ENCODE results near the gene HERPUD1.

DNA sequence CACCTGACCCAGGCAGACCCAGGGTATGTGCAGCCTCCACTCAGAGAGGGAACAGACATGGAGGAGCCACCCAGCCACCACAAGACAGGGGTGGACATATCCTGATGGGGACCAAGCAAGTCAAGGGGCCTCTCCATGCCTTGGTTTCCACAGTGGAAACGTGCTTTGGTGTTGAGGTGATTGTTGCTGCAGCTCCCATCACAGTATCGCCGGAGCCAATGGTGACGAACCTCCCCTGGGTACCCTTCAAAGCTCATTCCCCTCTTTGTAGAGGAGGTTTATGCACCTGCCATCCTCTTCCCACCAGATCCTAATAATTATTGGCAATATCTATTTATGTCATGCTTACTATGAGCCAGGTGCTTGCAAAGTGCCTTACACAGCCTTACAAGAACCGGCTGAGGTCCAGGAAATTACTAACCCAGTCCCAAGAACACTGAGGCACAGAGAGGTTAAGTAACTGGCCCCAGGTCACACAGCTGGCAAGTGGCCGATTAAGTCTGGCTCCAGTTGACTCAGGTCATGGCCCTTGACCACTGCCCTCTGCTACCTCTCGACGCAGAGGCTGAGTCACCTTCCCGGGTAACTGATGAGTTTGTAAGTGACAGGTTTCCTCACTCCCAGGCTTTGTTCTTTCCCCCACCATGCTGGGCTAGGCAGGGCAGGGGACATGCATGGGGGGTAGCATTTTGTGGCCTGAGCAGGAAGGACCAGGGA, 46.3 kb upstream of the HERPUD1 start:
- TF ChIP-seq POLR2A (IDR thresholded peaks at IDR 0.05) = no peak
- TF ChIP-seq, protein P1, sequence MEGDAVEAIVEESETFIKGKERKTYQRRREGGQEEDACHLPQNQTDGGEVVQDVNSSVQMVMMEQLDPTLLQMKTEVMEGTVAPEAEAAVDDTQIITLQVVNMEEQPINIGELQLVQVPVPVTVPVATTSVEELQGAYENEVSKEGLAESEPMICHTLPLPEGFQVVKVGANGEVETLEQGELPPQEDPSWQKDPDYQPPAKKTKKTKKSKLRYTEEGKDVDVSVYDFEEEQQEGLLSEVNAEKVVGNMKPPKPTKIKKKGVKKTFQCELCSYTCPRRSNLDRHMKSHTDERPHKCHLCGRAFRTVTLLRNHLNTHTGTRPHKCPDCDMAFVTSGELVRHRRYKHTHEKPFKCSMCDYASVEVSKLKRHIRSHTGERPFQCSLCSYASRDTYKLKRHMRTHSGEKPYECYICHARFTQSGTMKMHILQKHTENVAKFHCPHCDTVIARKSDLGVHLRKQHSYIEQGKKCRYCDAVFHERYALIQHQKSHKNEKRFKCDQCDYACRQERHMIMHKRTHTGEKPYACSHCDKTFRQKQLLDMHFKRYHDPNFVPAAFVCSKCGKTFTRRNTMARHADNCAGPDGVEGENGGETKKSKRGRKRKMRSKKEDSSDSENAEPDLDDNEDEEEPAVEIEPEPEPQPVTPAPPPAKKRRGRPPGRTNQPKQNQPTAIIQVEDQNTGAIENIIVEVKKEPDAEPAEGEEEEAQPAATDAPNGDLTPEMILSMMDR (IDR thresholded peaks at IDR 0.05) = no peak

Measured in esophagus squamous epithelium (tissue), 4 donors.